K562 (cell line): ENCODE measurements around the gene MALAT1. TPM values are rescaled to one million over a fixed set of nuclear protein-coding genes. Genes with fewer than 3 reads are reported as not detected.

ENCODE experiments used
- CBX2 ChIP-seq: fragments of 200-600 bp; sonication (generic); IDR thresholded peaks from one replicate; pipeline ENCODE4 v1.6.1; 2012; ENCODE audit warnings: mild to moderate bottlenecking, low read length, inconsistent platforms; ENCODE audit not compliant: insufficient read depth, poor library complexity, severe bottlenecking
- CTCFL ChIP-seq: IDR thresholded peaks from 2 replicates; pipeline ENCODE4 v1.6.1; 2011; ENCODE audit warnings: borderline replicate concordance, low read depth, mild to moderate bottlenecking, moderate library complexity, low read length; ENCODE audit not compliant: insufficient read depth, poor library complexity, severe bottlenecking
- FOXA3 ChIP-seq, 2 experiments: fragments of 450-650 bp in 1 of 2; sonication (generic) in 1 of 2; formaldehyde crosslinking; IDR thresholded peaks in 1 of 2; conservative IDR thresholded peaks in 1 of 2; 2 replicates each; pipeline versions ENCODE4 v1.4.0 to v1.8.0; 2020 to 2022; ENCODE audit warnings: mild to moderate bottlenecking in 2 of 2, missing genetic modification reagents in 1 of 2
- HINFP ChIP-seq: fragments of 450-650 bp; conservative IDR thresholded peaks from 2 replicates; pipeline ENCODE4 v1.6.1; 2016; ENCODE audit warnings: missing genetic modification characterization, low read depth, mild to moderate bottlenecking, control low read depth, missing compliant biosample characterization
- MEF2A ChIP-seq: IDR thresholded peaks from 2 replicates; pipeline ENCODE4 v1.6.1; 2011; ENCODE audit warnings: low read depth, mild to moderate bottlenecking, low read length, moderate library complexity; ENCODE audit not compliant: control insufficient read depth
- NCOA6 ChIP-seq: fragments of 450-650 bp; IDR thresholded peaks from 2 replicates; pipeline ENCODE4 v1.6.1; 2017; ENCODE audit warnings: mild to moderate bottlenecking
- POLR2G ChIP-seq: fragments of 200-400 bp; formaldehyde crosslinking; IDR thresholded peaks from 2 replicates; pipeline ENCODE4 v1.6.1; 2017; ENCODE audit warnings: low read depth, mild to moderate bottlenecking, antibody characterized with exemption, low read length, moderate library complexity
- POLR3G ChIP-seq: IDR thresholded peaks from 2 replicates; pipeline ENCODE4 v1.6.1; 2011; ENCODE audit not compliant: insufficient read length, insufficient replicate concordance; ENCODE audit errors: extremely low read depth
- PRPF4 ChIP-seq: fragments of 200-400 bp; formaldehyde crosslinking; IDR thresholded peaks from one replicate; pipeline ENCODE4 v1.6.1; 2017; ENCODE audit warnings: low read length, low read depth, mild to moderate bottlenecking; ENCODE audit not compliant: insufficient read depth, poor library complexity, severe bottlenecking
- RBM22 ChIP-seq: fragments of 200-400 bp; formaldehyde crosslinking; IDR thresholded peaks from 2 replicates; pipeline ENCODE4 v1.6.1; 2018; ENCODE audit warnings: low read length, low read depth; ENCODE audit not compliant: poor library complexity, severe bottlenecking
- SOX6 ChIP-seq: fragments of 450-650 bp; IDR thresholded peaks from 2 replicates; pipeline ENCODE4 v1.6.1; 2014; ENCODE audit warnings: mild to moderate bottlenecking
- TFAP4 ChIP-seq: sonication (generic); formaldehyde crosslinking; IDR thresholded peaks from 2 replicates; pipeline ENCODE4 v1.8.0; 2022; ENCODE audit warnings: missing genetic modification reagents, mild to moderate bottlenecking, moderate library complexity, borderline replicate concordance
- ZHX1 ChIP-seq: fragments of 150-350 bp; conservative IDR thresholded peaks from 2 replicates; pipeline ENCODE4 v1.6.1; 2014; ENCODE audit warnings: low read length
- ZNF3 ChIP-seq: fragments of 250-450 bp; sonication (Bioruptor Pico); IDR thresholded peaks from 2 replicates; pipeline ENCODE4 v1.5.0; 2021; ENCODE audit warnings: mild to moderate bottlenecking, moderate library complexity
- ZNF507 ChIP-seq: conservative IDR thresholded peaks from 2 replicates; pipeline ENCODE4 v1.6.1; 2017; ENCODE audit warnings: missing genetic modification characterization, missing compliant biosample characterization
- ZNF766 ChIP-seq: fragments of 200-800 bp; sonication (Bioruptor generic); conservative IDR thresholded peaks from 2 replicates; pipeline ENCODE4 v1.6.1; 2016; ENCODE audit warnings: missing genetic modification characterization, missing compliant biosample characterization
- ZNF830 ChIP-seq: fragments of 250-450 bp; sonication (Bioruptor Pico); IDR thresholded peaks from 2 replicates; pipeline ENCODE4 v1.5.0; 2021; ENCODE audit warnings: mild to moderate bottlenecking
- polyA plus RNA-seq, 8 experiments: library from polyadenylated mRNA; depleted of rRNA in 4 of 8; stranded (reverse) in 5 of 8; unstranded in 3 of 8; fragments of >200 nt; fragmentation: Nextera tagmentation in 2 of 8; fragmentation: Illumina TruSeq in 1 of 8; extraction: Ambion mirVana in 2 of 8; extraction: Trizol in 1 of 8; gene quantifications; 2 replicates each; pipeline versions ENCODE4 v1.2.1 to v1.2.3, GENCODE V29; 2011 to 2014; ENCODE audit warnings: inconsistent platforms in 1 of 8, missing spikeins in 1 of 8
- total RNA-seq, 7 experiments: library from RNA; depleted of rRNA in 6 of 7; stranded (reverse); fragments of >200 nt in 6 of 7; fragmentation: Illumina TruSeq in 2 of 7; extraction: Trizol in 2 of 7; gene quantifications; 2 replicates each; pipeline versions ENCODE4 v1.2.1 to v1.2.3, GENCODE V29; 2011 to 2021; ENCODE audit warnings: low replicate concordance in 1 of 7

The MALAT1 gene
- total and polyA plus RNA-seq, 9 of the 15 experiments (the other 6 are each of a cell fraction or from before 2014, with no cell fraction given): 363 to 8,715 (median 2,351) TPM

GRCh38 chr11:65503368-65503948 lies 4.6 kb downstream of the MALAT1 start (continued):
- TF ChIP-seq TFAP4 (CRISPR knock-in tag) (no peak; the same call in 1 of the 2 replicates), ZNF830 (CRISPR knock-in tag) (no peak), PRPF4 (peak; percentile 74), CTCFL (no peak), RBM22 (peak; percentile 95), POLR2G (peak; percentile 67), FOXA3 (CRISPR knock-in tag; conservative IDR thresholded peaks at IDR 0.05 in 1 of 2, IDR thresholded peaks at IDR 0.05 in 1 of 2) (no peak), NCOA6 (peak; percentile 19; the same call in 1 of the 2 replicates), SOX6 (no peak), HINFP (tag) (no peak), ZHX1 (no peak), ZNF766 (CRISPR knock-in tag) (no peak), CBX2 (no peak), ZNF507 (tag) (no peak), ZNF3 (CRISPR knock-in tag) (no peak), POLR3G (no peak), MEF2A (peak; percentile 36; the same call in 1 of the 2 replicates)
